NCI-H146 treated with DMSO at 0.1 percent for 48 hours (cell line): ENCODE measurements around the gene PHETA2.
"Not testable (repeated sequence)": the region's sequence is repeated elsewhere in the genome, so short reads cannot be mapped to it uniquely, and the experiment has no call there.

ENCODE experiments used
- DNase-seq: peaks from one replicate; lab custom pipeline; 2025; ENCODE audit not compliant: unreplicated experiment; lab: John Stamatoyannopoulos, UW

Gene PHETA2

GRCh38 chr22:42069801-42070516 is 4.1 kb upstream of the PHETA2 start:
- DNase-seq, result no peak

GRCh38 chr22:42070517-42071422 is 3.3 kb upstream of the PHETA2 start, which contains the start of gene NAGA:
Gene NAGA, minus strand, starts transcription at chr22:42070812. Its CDS starts 515 bp downstream, at chr22:42070297.
- peak; percentile 86 for DNase-seq

DNA sequence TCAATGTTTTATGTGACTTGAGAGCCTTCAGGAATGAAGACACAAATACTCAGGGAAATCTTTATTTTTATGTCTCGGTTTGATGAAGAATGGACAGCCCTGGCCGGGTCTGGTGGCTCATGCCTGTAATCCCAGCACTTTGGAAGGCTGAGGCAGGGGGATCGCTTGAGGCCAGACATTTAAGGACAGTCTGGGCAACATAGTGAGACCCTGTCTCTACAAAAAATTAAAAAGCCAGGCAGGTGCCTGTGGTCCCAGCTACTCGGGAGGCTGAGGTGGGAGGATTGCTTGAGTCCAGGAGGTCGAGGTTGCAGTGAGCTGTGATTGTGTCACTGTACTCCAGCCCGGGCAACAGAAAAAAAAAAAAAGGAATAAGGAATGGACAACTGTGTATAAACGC is 2.5 kb upstream of the PHETA2 start:
- DNase-seq, result not testable (repeated sequence)

GRCh38 chr22:42072606-42073330 is 1.3 kb upstream of the PHETA2 start:
- DNase-seq, result no peak

GRCh38 chr22:42073621-42074041 is 417 bp upstream of the PHETA2 start:
- no peak for DNase-seq

DNA sequence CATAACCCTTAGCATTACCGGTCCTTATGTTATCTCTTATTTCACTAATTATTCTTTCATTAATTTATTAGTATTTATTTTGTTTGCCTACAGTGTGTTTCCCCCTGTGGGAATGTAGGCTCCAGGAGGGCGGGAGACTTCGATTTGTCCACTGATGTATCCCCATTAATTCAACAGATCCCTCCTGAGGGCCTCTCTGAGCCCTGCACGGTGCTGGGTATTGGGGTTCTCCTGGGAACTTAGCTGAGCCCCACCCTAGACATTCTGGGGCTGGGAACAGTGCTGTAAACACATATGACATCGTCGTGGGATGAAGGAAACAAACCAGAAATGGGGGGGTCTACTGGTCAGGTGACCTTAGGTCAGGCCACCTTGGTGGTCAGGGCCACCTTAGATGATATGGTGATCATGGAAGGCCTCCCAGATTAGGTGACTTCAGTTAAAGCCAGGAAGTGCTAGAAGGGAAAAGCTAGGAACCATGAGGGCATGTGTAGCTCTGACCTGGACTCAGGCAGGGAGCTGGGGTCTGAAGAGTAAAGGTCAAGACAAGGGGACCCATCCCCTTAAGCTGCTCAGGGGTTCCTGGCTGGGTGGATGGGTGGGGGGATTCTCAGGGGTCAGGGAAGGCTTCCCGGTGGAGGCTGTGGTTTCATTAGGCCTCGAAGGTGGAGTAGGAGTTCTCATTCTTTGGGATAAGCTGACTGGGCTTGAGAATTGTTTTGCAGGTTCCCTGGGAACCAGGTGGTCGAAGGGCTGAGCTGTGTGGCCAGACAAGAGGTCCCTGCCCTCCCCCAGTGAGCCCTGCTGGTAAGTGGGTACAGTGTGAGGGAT is 1.0 kb downstream of the PHETA2 start:
- DNase-seq, result no peak

DNA sequence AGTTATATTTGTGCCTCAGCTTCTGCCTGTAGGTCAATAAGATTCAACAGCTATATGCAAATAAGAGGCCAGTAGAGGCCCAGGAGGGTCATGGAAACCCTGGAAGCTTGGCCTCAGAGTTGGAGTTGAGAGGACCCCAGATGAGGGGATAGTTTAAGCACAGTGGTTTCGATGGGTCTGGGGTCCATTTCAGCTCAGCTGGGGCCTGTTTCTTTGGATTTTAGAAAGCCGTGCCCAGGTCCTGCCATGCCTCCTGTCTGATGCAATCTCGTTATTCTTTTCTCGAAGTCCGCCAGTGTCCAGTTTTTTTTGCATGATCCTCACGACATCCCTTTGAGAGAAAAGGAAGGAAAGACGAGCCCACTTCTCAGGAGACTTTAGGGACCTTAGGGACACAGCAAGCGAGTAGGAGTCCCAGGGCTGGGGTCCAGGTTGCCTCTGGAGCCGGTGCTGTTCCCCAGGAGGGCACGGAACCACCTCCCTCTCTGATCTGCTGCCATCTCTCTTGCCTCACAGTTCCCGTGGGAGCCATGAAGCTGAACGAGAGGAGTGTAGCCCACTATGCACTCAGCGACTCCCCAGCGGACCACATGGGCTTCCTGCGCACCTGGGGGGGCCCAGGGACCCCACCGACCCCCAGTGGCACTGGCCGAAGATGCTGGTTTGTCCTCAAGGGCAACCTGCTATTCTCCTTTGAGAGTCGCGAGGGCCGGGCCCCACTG is 2.9 kb downstream of the PHETA2 start:
- DNase-seq, result no peak

GRCh38 chr22:42077486-42078125 is 3.6 kb downstream of the PHETA2 start:
- no peak for DNase-seq

DNA sequence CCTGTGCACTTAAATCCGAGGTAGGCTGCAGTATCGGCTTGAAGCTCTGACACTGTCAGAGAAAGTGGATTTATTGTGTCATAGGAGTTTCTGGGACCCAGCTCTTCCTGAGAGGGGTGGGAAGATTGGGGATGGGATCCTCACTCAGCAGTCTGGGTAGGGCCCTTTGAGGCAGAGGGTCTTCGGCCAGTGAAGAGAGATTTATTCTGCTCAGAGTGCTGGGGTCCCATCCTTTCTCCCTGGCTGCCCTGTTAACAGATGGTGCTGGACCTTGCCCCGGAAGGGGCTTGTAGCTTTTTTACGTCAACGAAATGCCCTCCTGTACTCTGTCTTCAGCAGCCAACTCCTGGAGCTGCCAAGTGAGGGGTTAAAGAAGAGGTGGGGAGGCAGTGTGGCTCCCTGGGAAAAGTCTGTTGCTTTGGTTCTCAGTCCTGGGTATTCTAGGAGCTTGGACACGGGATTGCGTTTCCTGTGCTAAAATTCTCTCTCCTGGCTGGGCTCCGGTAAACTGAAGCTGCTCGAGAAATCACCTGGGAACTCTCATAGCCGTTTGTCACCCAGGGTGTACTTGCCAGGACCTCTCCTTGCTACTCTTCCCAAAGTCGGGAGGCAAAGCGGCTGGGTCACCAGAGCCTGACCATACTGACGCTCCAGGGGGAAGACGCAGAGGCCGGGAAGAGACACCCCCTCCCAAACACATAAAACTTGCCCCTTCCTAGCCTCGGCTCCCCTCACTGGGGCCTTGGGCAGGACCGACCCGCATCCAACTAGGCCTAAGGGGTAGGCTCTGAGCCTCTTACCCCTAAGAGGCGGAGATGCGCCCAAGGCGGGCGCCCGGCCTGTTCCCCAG is 4.6 kb downstream of the PHETA2 start:
- no peak for DNase-seq

GRCh38 chr22:42079319-42080251 is 5.5 kb downstream of the PHETA2 start, which contains the start of gene SMDT1:
Gene SMDT1, plus strand, starts transcription at chr22:42079700. Its CDS starts 69 bp downstream, at chr22:42079769.
- DNase-seq, result peak; percentile 91

GRCh38 chr22:42080287-42080686 is 6.2 kb downstream of the PHETA2 start:
- no peak for DNase-seq

DNA sequence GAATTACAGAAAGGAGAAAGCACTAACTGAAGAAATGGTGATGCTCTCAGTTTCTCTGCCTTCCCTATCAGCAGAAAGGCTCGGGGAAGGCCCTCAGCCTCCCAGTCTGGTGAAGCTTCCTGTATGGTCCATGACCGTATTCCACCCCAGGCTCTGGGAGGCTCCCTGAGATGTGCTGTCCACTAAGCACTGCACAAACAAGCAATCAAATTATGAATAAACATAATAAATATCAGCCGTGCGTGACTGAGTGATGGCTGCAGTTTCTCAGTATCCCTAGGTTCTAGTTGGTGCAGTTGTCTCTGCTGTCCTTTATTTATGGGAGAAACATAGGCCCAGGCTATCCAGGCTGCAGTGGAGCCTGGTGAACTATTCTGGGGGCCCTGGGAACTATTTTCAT is 9.1 kb downstream of the PHETA2 start:
- no peak for DNase-seq

GRCh38 chr22:42084874-42085273 is 10.8 kb downstream of the PHETA2 start:
- no peak for DNase-seq

GRCh38 chr22:42086051-42086450 is 12.0 kb downstream of the PHETA2 start:
- DNase-seq, result no peak

GRCh38 chr22:42090596-42091454 is 16.8 kb downstream of the PHETA2 start, which contains the start of gene NDUFA6:
Gene NDUFA6, minus strand, starts transcription at chr22:42090772. Its CDS starts 28 bp downstream, at chr22:42090744.
- peak; percentile 94 for DNase-seq

GRCh38 chr22:42091455-42091782 is 17.4 kb downstream of the PHETA2 start:
- no peak for DNase-seq
